Stomach (tissue), 9 donors: ENCODE data around the gene SUCLG2. TPM values are rescaled to one million over a fixed set of nuclear protein-coding genes. Genes with fewer than 3 reads are reported as not detected.

Source experiments
- DNase-seq, 2 donors: peaks; one replicate each; pipeline versions ENCODE4 v3.0.0 to v3.0.0-alpha.2; 2013 to 2019
- H3K27ac ChIP-seq, 5 donors: fragments of 200-600 bp in 4 of 5; sonication (generic) in 4 of 5; one replicate each; pipeline ENCODE4 v1.5.1; 2013 to 2019; ENCODE audit warnings: mild to moderate bottlenecking in 1 of 5, moderate library complexity in 1 of 5
- H3K27me3 ChIP-seq, 3 donors: fragments of 200-600 bp; sonication (generic); one replicate each; pipeline ENCODE4 v1.5.1; 2017 to 2019; ENCODE audit warnings: mixed run types in 1 of 3
- H3K36me3 ChIP-seq, 4 donors: fragments of 200-600 bp; sonication (generic); 1 replicate in 3 of 4; 2 replicates in 1 of 4; pipeline ENCODE4 v1.5.1; 2016 to 2019
- H3K4me1 ChIP-seq, 4 donors: fragments of 200-600 bp; sonication (generic); one replicate each; pipeline ENCODE4 v1.5.1; 2016 to 2019
- H3K4me3 ChIP-seq, 4 donors: fragments of 200-600 bp; sonication (generic) in 3 of 4; one replicate each; pipeline ENCODE4 v1.5.1; 2016 to 2019; ENCODE audit warnings: mild to moderate bottlenecking in 1 of 4
- H3K9me3 ChIP-seq, 4 donors: fragments of 200-600 bp; sonication (generic); one replicate each; pipeline ENCODE4 v1.5.1; 2016 to 2019
- CTCF ChIP-seq, 7 experiments: fragments of 450-650 bp in 4 of 7; fragments of 200-600 bp in 3 of 7; sonication (generic) in 3 of 7; IDR thresholded peaks; one replicate each; pipeline ENCODE4 v1.5.1; 2016 to 2019; ENCODE audit warnings: antibody characterized with exemption in 7 of 7, control low read depth in 2 of 7, mild to moderate bottlenecking in 1 of 7
- EP300 ChIP-seq: sonication (generic); formaldehyde crosslinking; IDR thresholded peaks from one replicate; pipeline ENCODE4 v1.6.1; 2017; ENCODE audit warnings: antibody characterized with exemption
- POLR2A ChIP-seq, 4 donors: fragments of 450-650 bp; IDR thresholded peaks; one replicate each; pipeline ENCODE4 v1.6.1; 2016; ENCODE audit warnings: antibody characterized with exemption in 4 of 4, control low read depth in 2 of 4, mild to moderate bottlenecking in 1 of 4, moderate library complexity in 1 of 4
- POLR2AphosphoS5 ChIP-seq, 3 donors: sonication (generic); formaldehyde crosslinking; IDR thresholded peaks; one replicate each; pipeline ENCODE4 v1.6.1; 2016; ENCODE audit warnings: antibody characterized with exemption in 3 of 3
- WGBS, 5 donors: extraction: QIAGEN DNeasy Blood & Tissue Kit in 3 of 5; methylation state at CpG; one replicate each; pipeline versions ENCODE4 v1.1.5 to v1.1.7; 2013 to 2018; 5-methylcytosine and 5-hydroxymethylcytosine counted together
- intact Hi-C: fragments of 100-400 bp; cut with DNase I; formaldehyde crosslinking; loops from one replicate; pipeline ENCODE4 v1.15.1; 2023; ENCODE audit warnings: low total_unique reads
- polyA plus RNA-seq, 3 donors: library from polyadenylated mRNA; stranded (reverse); fragments of 200-250 nt; gene quantifications; one replicate each; pipeline ENCODE4 v1.2.3, GENCODE V29; 2013
- total RNA-seq, 5 donors: library from RNA; depleted of rRNA; stranded (reverse); fragments of >200 nt; gene quantifications; one replicate each; pipeline versions ENCODE4 v1.1.0 to v1.2.3, GENCODE V29; 2014 to 2016
- donor health status: healthy with polysubstance abuse.
- donor health status: Bipolar disorder and iron deficiency.
- donor health status: healthy.

Gene SUCLG2
- total and polyA plus RNA-seq, 8 donors: 30.9 to 174 (median 74.9) TPM

GRCh38 chr3:67361770-67362169 is 292.6 kb downstream of the SUCLG2 start:
- intact Hi-C loops: no loop called here
- no peak for TF ChIP-seq EP300
- TF ChIP-seq POLR2AphosphoS5 (IDR thresholded peaks at IDR 0.05): no peak
- TF ChIP-seq CTCF (IDR thresholded peaks at IDR 0.05): no peak
- no peak for TF ChIP-seq POLR2A (IDR thresholded peaks at IDR 0.05)
- DNase-seq: no peak
- no peaks in the 10 kb centered on the region for H3K36me3 ChIP-seq
- H3K27me3 ChIP-seq: no peaks in the 10 kb centered on the region
- H3K4me1 ChIP-seq: no peaks in the 10 kb centered on the region
- H3K4me3 ChIP-seq: no peak overlapping the region
- H3K27ac ChIP-seq: no peak overlapping the region
- H3K9me3 ChIP-seq: no peaks in the 10 kb centered on the region

GRCh38 chr3:67361323-67361722 is 293.1 kb downstream of the SUCLG2 start:
- H3K4me3 ChIP-seq: no peak overlapping the region
- H3K27me3 ChIP-seq: no peaks in the 10 kb centered on the region
- H3K27ac ChIP-seq: no peak overlapping the region
- no peak for TF ChIP-seq POLR2A (IDR thresholded peaks at IDR 0.05)
- TF ChIP-seq CTCF (IDR thresholded peaks at IDR 0.05): no peak
- TF ChIP-seq POLR2AphosphoS5 (IDR thresholded peaks at IDR 0.05): no peak
- TF ChIP-seq EP300: no peak
- WGBS, 5 donors: 66 to 78% (median 75%) methylated on average over 5 of the region's 5 CpGs
- intact Hi-C loops: no loop called here
- H3K9me3 ChIP-seq: no peaks in the 10 kb centered on the region
- no peaks in the 10 kb centered on the region for H3K4me1 ChIP-seq
- no peaks in the 10 kb centered on the region for H3K36me3 ChIP-seq
- no peak for DNase-seq

GRCh38 chr3:67357610-67358458 is 296.6 kb downstream of the SUCLG2 start:
- no peaks in the 10 kb centered on the region for H3K36me3 ChIP-seq
- H3K4me1 ChIP-seq: no peaks in the 10 kb centered on the region
- TF ChIP-seq POLR2AphosphoS5 (IDR thresholded peaks at IDR 0.05): no peak
- TF ChIP-seq CTCF (IDR thresholded peaks at IDR 0.05): peak in 2 of 7 experiments; percentile 10 to 20
- 15 to 30% (median 19%) methylated on average over 5 of the region's 5 CpGs for WGBS, 5 donors
- peak in 1 of 2 donors; percentile 68 for DNase-seq
- H3K27ac ChIP-seq: no peak overlapping the region
- H3K9me3 ChIP-seq: no peaks in the 10 kb centered on the region
- intact Hi-C loops: loop anchor here (5.0 kb wide), 1 partner anchor 246 kb away; no protein-coding TSS in a partner anchor
- H3K27me3 ChIP-seq: no peaks in the 10 kb centered on the region
- H3K4me3 ChIP-seq: no peak overlapping the region

GRCh38 chr3:67349551-67350174 is 304.7 kb downstream of the SUCLG2 start:
- DNase-seq: no peak
- TF ChIP-seq POLR2A (IDR thresholded peaks at IDR 0.05) (no peak), CTCF (IDR thresholded peaks at IDR 0.05) (no peak), EP300 (no peak)
- Histone ChIP-seq H3K36me3 (no peaks in the 10 kb centered on the region), H3K27me3 (no peaks in the 10 kb centered on the region), H3K4me1 (no peaks in the 10 kb centered on the region), H3K9me3 (peaks cover 0 to 5% (median 0%) of the 10 kb centered on the region in 4 donors), H3K4me3 (no peak overlapping the region), H3K27ac (no peak overlapping the region)
- intact Hi-C loops: no loop called here
